Right lobe of liver (tissue), 4 donors: ENCODE measurements around the gene PRXL2A.
A peak's percentile ranks its signal among the peaks of the same experiment; 100 is the strongest.

Source experiments
- CTCF ChIP-seq, 4 donors: fragments of 200-600 bp in 3 of 4; fragments of 450-650 bp in 1 of 4; IDR thresholded peaks; one replicate each; pipeline versions ENCODE4 v1.5.1 to v1.8.0; 2016 to 2022; ENCODE audit warnings: antibody characterized with exemption in 4 of 4, mild to moderate bottlenecking in 2 of 4
- POLR2A ChIP-seq: fragments of 450-650 bp; IDR thresholded peaks from one replicate; pipeline ENCODE4 v1.6.1; 2017; ENCODE audit warnings: antibody characterized with exemption, mild to moderate bottlenecking
- donor health status: DM: no; HTN: no; CAD: no.
- donor health status: DM: no; HTN: no; CAD: no.
- donor health status: DM: no; HTN: yes; CAD: no.

GRCh38 chr10:80459047-80459865 is 50.9 kb downstream of the PRXL2A start:
- TF ChIP-seq CTCF (IDR thresholded peaks at IDR 0.05) (no peak), POLR2A (peak; percentile 35)
